WTC11 (cell line): ENCODE measurements around the gene SLC20A1. TPM values are rescaled to one million over a fixed set of nuclear protein-coding genes. Genes with fewer than 3 reads are reported as not detected.

Experiments
- ATAC-seq: fragments of 200-7000 bp; cut with Tn5 transposase; 2 replicates; pipeline ENCODE4 v1.10.0; 2021; ENCODE audit warnings: mild to moderate bottlenecking, moderate library complexity
- CTCF ChIA-PET: fragments of 300-600 bp; sonication (Branson Sonifier 250); formaldehyde crosslinking; loops from one replicate; lab custom pipeline; 2021; ENCODE audit warnings: antibody characterized with exemption; lab: Charles Lee
- POLR2A ChIA-PET: fragments of 350-600 bp; sonication (Branson Sonifier 250); formaldehyde crosslinking; loops from one replicate; lab custom pipeline; 2021; ENCODE audit warnings: antibody characterized with exemption; lab: Charles Lee
- DNase-seq: peaks from one replicate; pipeline ENCODE4 v3.0.0; 2021; ENCODE audit warnings: low spot score
- H3K27ac Mint-ChIP-seq: 2 replicates; pipeline ENCODE4 v1.8.0; 2021; ENCODE audit warnings: mixed read lengths
- H3K27me3 Mint-ChIP-seq: 2 replicates; pipeline ENCODE4 v1.8.0; 2021; ENCODE audit warnings: low read depth, mild to moderate bottlenecking, moderate library complexity, mixed read lengths
- H3K36me3 Mint-ChIP-seq: 2 replicates; pipeline ENCODE4 v1.8.0; 2021; ENCODE audit warnings: mixed read lengths
- H3K4me1 Mint-ChIP-seq: 2 replicates; pipeline ENCODE4 v1.8.0; 2022; ENCODE audit warnings: mixed read lengths
- H3K4me3 Mint-ChIP-seq: 2 replicates; pipeline ENCODE4 v1.8.0; 2021; ENCODE audit warnings: mild to moderate bottlenecking, moderate library complexity, mixed read lengths
- H3K9me3 Mint-ChIP-seq: 2 replicates; pipeline ENCODE4 v1.8.0; 2021; ENCODE audit warnings: mixed read lengths
- AFF4 ChIP-seq: sonication (generic); formaldehyde crosslinking; IDR thresholded peaks from 2 replicates; pipeline ENCODE4 v1.8.1; 2023; ENCODE audit warnings: mild to moderate bottlenecking, missing genetic modification reagents, borderline replicate concordance
- EMX1 ChIP-seq: fragments of 250-450 bp; sonication (Bioruptor Pico); IDR thresholded peaks from 2 replicates; pipeline ENCODE4 v1.8.0; 2021; ENCODE audit warnings: mild to moderate bottlenecking
- ESRRA ChIP-seq: sonication (generic); formaldehyde crosslinking; IDR thresholded peaks from 2 replicates; pipeline ENCODE4 v1.8.1; 2022; ENCODE audit warnings: mild to moderate bottlenecking, missing genetic modification reagents, borderline replicate concordance
- ETV6 ChIP-seq: sonication (generic); formaldehyde crosslinking; IDR thresholded peaks from 2 replicates; pipeline ENCODE4 v1.8.1; 2022; ENCODE audit warnings: mild to moderate bottlenecking, missing genetic modification reagents
- HMGA2 ChIP-seq: fragments of 250-450 bp; sonication (Bioruptor Pico); IDR thresholded peaks from 2 replicates; pipeline ENCODE4 v1.4.0; 2021; ENCODE audit warnings: mild to moderate bottlenecking, moderate library complexity
- IRF2 ChIP-seq: sonication (generic); formaldehyde crosslinking; IDR thresholded peaks from 2 replicates; pipeline ENCODE4 v1.8.0; 2022; ENCODE audit warnings: low read depth, missing genetic modification reagents, borderline replicate concordance
- NR1H2 ChIP-seq: sonication (generic); formaldehyde crosslinking; IDR thresholded peaks from 2 replicates; pipeline ENCODE4 v1.9.0; 2021; ENCODE audit warnings: mild to moderate bottlenecking, moderate library complexity, missing genetic modification reagents
- NR3C1 ChIP-seq: sonication (generic); formaldehyde crosslinking; conservative IDR thresholded peaks from 2 replicates; pipeline ENCODE4 v1.8.1; 2023; ENCODE audit warnings: low read depth, mild to moderate bottlenecking, missing genetic modification reagents
- PRRX2 ChIP-seq: fragments of 250-450 bp; sonication (Bioruptor Pico); IDR thresholded peaks from 2 replicates; pipeline ENCODE4 v1.8.0; 2021; ENCODE audit warnings: mild to moderate bottlenecking
- SMAD4 ChIP-seq: sonication (generic); formaldehyde crosslinking; IDR thresholded peaks from 2 replicates; pipeline ENCODE4 v1.8.0; 2022; ENCODE audit warnings: mild to moderate bottlenecking, missing genetic modification reagents
- USF2 ChIP-seq: sonication (generic); formaldehyde crosslinking; IDR thresholded peaks from 2 replicates; pipeline ENCODE4 v1.8.1; 2023; ENCODE audit warnings: mild to moderate bottlenecking, missing genetic modification reagents, moderate library complexity
- ZBTB21 ChIP-seq: sonication (generic); formaldehyde crosslinking; IDR thresholded peaks from 2 replicates; pipeline ENCODE4 v1.8.1; 2023; ENCODE audit warnings: mild to moderate bottlenecking, missing genetic modification reagents, borderline replicate concordance
- ZNF121 ChIP-seq: sonication (generic); formaldehyde crosslinking; IDR thresholded peaks from 2 replicates; pipeline ENCODE4 v1.8.0; 2023; ENCODE audit warnings: missing genetic modification reagents
- ZNF138 ChIP-seq: sonication (generic); formaldehyde crosslinking; conservative IDR thresholded peaks from 2 replicates; pipeline ENCODE4 v1.8.1; 2022; ENCODE audit warnings: mild to moderate bottlenecking, moderate library complexity, missing genetic modification reagents
- total RNA-seq: library from RNA; stranded (reverse); gene quantifications from 3 replicates; pipeline ENCODE4 v1.2.3, GENCODE V29; 2021
- TF ChIP-seq, protein P1 (sequence below): sonication (generic); formaldehyde crosslinking; IDR thresholded peaks from 2 replicates; pipeline ENCODE4 v1.8.1; 2023; ENCODE audit warnings: mild to moderate bottlenecking, missing genetic modification reagents
- TF ChIP-seq, protein P2 (sequence below): fragments of 250-450 bp; sonication (Bioruptor Pico); IDR thresholded peaks from 2 replicates; pipeline ENCODE4 v1.9.0; 2021; ENCODE audit warnings: mild to moderate bottlenecking

SLC20A1 gene
- total RNA-seq, 1 experiment from 2014 or later = 59.9 TPM

DNA sequence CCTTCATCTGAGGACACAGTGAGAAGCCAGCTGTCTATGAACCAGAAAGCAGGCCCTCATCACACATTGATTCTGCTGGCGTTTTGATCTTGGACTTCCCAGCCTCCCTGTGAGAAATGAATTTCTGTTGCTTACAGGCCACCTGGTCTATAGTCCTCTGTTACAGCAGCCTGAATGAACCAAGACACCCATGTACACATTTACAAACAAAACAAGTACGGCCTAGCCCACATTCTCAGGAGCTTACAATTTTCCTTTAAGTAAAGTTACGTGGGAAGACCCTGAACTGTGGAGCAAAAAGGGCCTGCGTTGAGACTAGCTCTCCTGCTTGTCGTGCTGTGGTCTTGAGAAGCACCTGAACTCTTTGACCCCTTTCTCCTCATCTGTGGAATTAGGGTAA, 12.0 kb upstream of the SLC20A1 start:
- H3K36me3 Mint-ChIP-seq = no peaks in the 10 kb centered on the region
- TF ChIP-seq, protein P1, sequence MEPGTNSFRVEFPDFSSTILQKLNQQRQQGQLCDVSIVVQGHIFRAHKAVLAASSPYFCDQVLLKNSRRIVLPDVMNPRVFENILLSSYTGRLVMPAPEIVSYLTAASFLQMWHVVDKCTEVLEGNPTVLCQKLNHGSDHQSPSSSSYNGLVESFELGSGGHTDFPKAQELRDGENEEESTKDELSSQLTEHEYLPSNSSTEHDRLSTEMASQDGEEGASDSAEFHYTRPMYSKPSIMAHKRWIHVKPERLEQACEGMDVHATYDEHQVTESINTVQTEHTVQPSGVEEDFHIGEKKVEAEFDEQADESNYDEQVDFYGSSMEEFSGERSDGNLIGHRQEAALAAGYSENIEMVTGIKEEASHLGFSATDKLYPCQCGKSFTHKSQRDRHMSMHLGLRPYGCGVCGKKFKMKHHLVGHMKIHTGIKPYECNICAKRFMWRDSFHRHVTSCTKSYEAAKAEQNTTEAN (CRISPR knock-in tag) = no peak
- TF ChIP-seq HMGA2 (CRISPR knock-in tag) (no peak), IRF2 (CRISPR knock-in tag) (no peak)
- TF ChIP-seq, all 79 proteins: peak for 0
- ChIA-PET CTCF (interaction anchor here (1.3 to 9.5 kb wide), 5 partner anchors 12 to 308 kb away, joined by 3 to 143 read pairs (median 8); partner anchors contain the start of gene SLC20A1), POLR2A (no interaction called here)
- Mint-ChIP-seq H3K27me3 (no peaks in the 10 kb centered on the region; the same call in 1 of the 2 replicates), H3K27ac (no peak overlapping the region), H3K4me1 (peaks cover 26% of the 10 kb centered on the region), H3K9me3 (no peaks in the 10 kb centered on the region), H3K4me3 (no peak overlapping the region)
- no peak for DNase-seq
- ATAC-seq = no peak

GRCh38 chr2:112634153-112634873, 11.4 kb upstream of the SLC20A1 start:
- H3K4me3 Mint-ChIP-seq = no peak overlapping the region
- H3K4me1 Mint-ChIP-seq = peaks cover 26% of the 10 kb centered on the region
- no peaks in the 10 kb centered on the region for H3K9me3 Mint-ChIP-seq
- TF ChIP-seq ETV6 (CRISPR knock-in tag) (no peak), AFF4 (CRISPR knock-in tag) (no peak)
- TF ChIP-seq, protein P2, sequence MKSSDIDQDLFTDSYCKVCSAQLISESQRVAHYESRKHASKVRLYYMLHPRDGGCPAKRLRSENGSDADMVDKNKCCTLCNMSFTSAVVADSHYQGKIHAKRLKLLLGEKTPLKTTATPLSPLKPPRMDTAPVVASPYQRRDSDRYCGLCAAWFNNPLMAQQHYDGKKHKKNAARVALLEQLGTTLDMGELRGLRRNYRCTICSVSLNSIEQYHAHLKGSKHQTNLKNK = no peak
- TF ChIP-seq, all 79 proteins: peak for 0
- Mint-ChIP-seq H3K27me3 (no peaks in the 10 kb centered on the region; the same call in 1 of the 2 replicates), H3K27ac (no peak overlapping the region), H3K36me3 (no peaks in the 10 kb centered on the region)
- POLR2A ChIA-PET = no interaction called here
- CTCF ChIA-PET = interaction anchor here (1.3 to 9.5 kb wide), 5 partner anchors 12 to 307 kb away, joined by 3 to 143 read pairs (median 8); partner anchors contain the start of gene SLC20A1
- ATAC-seq = no peak
- no peak for DNase-seq

- TF ChIP-seq ZNF121 (CRISPR knock-in tag) (no peak), NR3C1 (CRISPR knock-in tag) (no peak), SMAD4 (no peak), PRRX2 (CRISPR knock-in tag) (no peak), ESRRA (CRISPR knock-in tag) (no peak), ZBTB21 (CRISPR knock-in tag) (no peak), EMX1 (no peak), ZNF138 (CRISPR knock-in tag) (no peak), USF2 (CRISPR knock-in tag) (no peak), NR1H2 (no peak)
- TF ChIP-seq, all 79 proteins: peak for 0
- no peaks in the 10 kb centered on the region for H3K27me3 Mint-ChIP-seq
- no peak overlapping the region for H3K27ac Mint-ChIP-seq
- peaks cover 23% of the 10 kb centered on the region for H3K4me1 Mint-ChIP-seq
- DNase-seq (no peak), ATAC-seq (no peak)
- H3K4me3 Mint-ChIP-seq = no peak overlapping the region
- no peaks in the 10 kb centered on the region for H3K9me3 Mint-ChIP-seq
- no peaks in the 10 kb centered on the region for H3K36me3 Mint-ChIP-seq
- ChIA-PET CTCF (interaction anchor here (1.3 to 4.9 kb wide), 3 partner anchors 11 to 34 kb away, joined by 3 to 35 read pairs (median 8); partner anchors contain the start of gene SLC20A1), POLR2A (no interaction called here)
These were observed 10.9 kb upstream of the SLC20A1 start for GRCh38 chr2:112634874-112635157.
